Neural cell (in vitro differentiated cells): ENCODE measurements around the gene EPHB3. TPM values are rescaled to one million over a fixed set of nuclear protein-coding genes. Genes with fewer than 3 reads are reported as not detected.

Experiments used
- H2AFZ ChIP-seq: fragments of 200-600, 300-800 bp; sonication (generic), shearing (Covaris generic); 2 replicates; pipeline ENCODE4 v1.6.0; 2014; ENCODE audit warnings: low read depth, mild to moderate bottlenecking, antibody characterized with exemption, low read length, moderate library complexity
- H3F3A ChIP-seq: fragments of 200-600 bp; shearing (Covaris generic); 2 replicates; pipeline ENCODE4 v1.6.1; 2016; ENCODE audit warnings: mild to moderate bottlenecking, moderate library complexity, mixed read lengths, antibody characterized with exemption, low read length; ENCODE audit not compliant: insufficient read depth, poor library complexity, severe bottlenecking
- H3K27ac ChIP-seq: fragments of 200-600, 300-800 bp; sonication (generic), shearing (Covaris generic); 2 replicates; pipeline ENCODE4 v1.5.1; 2014; ENCODE audit warnings: mild to moderate bottlenecking, low read length, moderate library complexity
- H3K27me3 ChIP-seq: fragments of 300-800, 200-600 bp; sonication (generic), shearing (Covaris generic); 2 replicates; pipeline ENCODE4 v1.6.0; 2014; ENCODE audit warnings: mild to moderate bottlenecking, low read depth, low read length, moderate library complexity; ENCODE audit not compliant: insufficient read depth
- H3K36me3 ChIP-seq: fragments of 300-800, 200-600 bp; sonication (generic), shearing (Covaris generic); 2 replicates; pipeline ENCODE4 v1.5.1; 2014; ENCODE audit warnings: mild to moderate bottlenecking, antibody characterized with exemption, low read length, moderate library complexity; ENCODE audit not compliant: insufficient read depth
- H3K4me2 ChIP-seq: fragments of 300-800, 200-600 bp; sonication (generic), shearing (Covaris generic); 2 replicates; pipeline ENCODE4 v1.6.0; 2014; ENCODE audit warnings: mild to moderate bottlenecking, low read length
- H3K4me3 ChIP-seq: fragments of 300-800, 200-600 bp; sonication (generic), shearing (Covaris generic); 2 replicates; pipeline ENCODE4 v1.5.1; 2014; ENCODE audit warnings: mild to moderate bottlenecking, low read length, moderate library complexity
- H3K79me2 ChIP-seq: fragments of 200-600 bp; shearing (Covaris generic); replicated peaks from 2 replicates; pipeline ENCODE4 v1.6.0; 2014; ENCODE audit warnings: mild to moderate bottlenecking, low read length, moderate library complexity; ENCODE audit not compliant: insufficient read depth
- H3K9ac ChIP-seq: fragments of 300-800, 200-600 bp; sonication (generic), shearing (Covaris generic); 2 replicates; pipeline ENCODE4 v1.6.1; 2016; ENCODE audit warnings: mild to moderate bottlenecking, low read length, mixed read lengths
- H3K9me2 ChIP-seq: fragments of 200-600 bp; shearing (Covaris generic); 2 replicates; pipeline ENCODE4 v1.6.1; 2016; ENCODE audit warnings: mild to moderate bottlenecking, low read length, mixed read lengths; ENCODE audit not compliant: insufficient read depth
- H3K9me3 ChIP-seq: fragments of 200-600, 300-800 bp; sonication (generic), shearing (Covaris generic); 2 replicates; pipeline ENCODE4 v1.6.1; 2016; ENCODE audit warnings: mild to moderate bottlenecking, mixed run types, low read length, moderate library complexity, mixed read lengths
- H4K20me1 ChIP-seq: fragments of 200-600 bp; shearing (Covaris generic); 2 replicates; pipeline ENCODE4 v1.6.1; 2016; ENCODE audit warnings: mild to moderate bottlenecking, mixed run types; ENCODE audit not compliant: insufficient read depth
- EP300 ChIP-seq: fragments of 450-650 bp; conservative IDR thresholded peaks from 2 replicates; pipeline ENCODE4 v1.6.1; 2014; ENCODE audit warnings: antibody characterized with exemption, mild to moderate bottlenecking, moderate library complexity; ENCODE audit not compliant: poor library complexity, severe bottlenecking
- EZH2 ChIP-seq: fragments of 200-600, 300-800 bp; shearing (Covaris generic), sonication (generic); IDR thresholded peaks from 2 replicates; pipeline ENCODE4 v1.6.1; 2014; ENCODE audit warnings: antibody characterized with exemption, low read length, borderline replicate concordance, mild to moderate bottlenecking; ENCODE audit not compliant: insufficient read depth, poor library complexity, severe bottlenecking
- MXI1 ChIP-seq: fragments of 450-650 bp; conservative IDR thresholded peaks from 2 replicates; pipeline ENCODE4 v1.6.1; 2014; ENCODE audit warnings: antibody characterized with exemption, mild to moderate bottlenecking; ENCODE audit not compliant: poor library complexity, severe bottlenecking
- POLR2AphosphoS5 ChIP-seq: IDR thresholded peaks from 2 replicates; pipeline ENCODE4 v1.6.1; 2012
- RAD21 ChIP-seq: fragments of 450-650 bp; conservative IDR thresholded peaks from 2 replicates; pipeline ENCODE4 v1.6.1; 2014; ENCODE audit warnings: antibody characterized with exemption, mild to moderate bottlenecking, moderate library complexity
- SMC3 ChIP-seq: fragments of 450-650 bp; conservative IDR thresholded peaks from 2 replicates; pipeline ENCODE4 v1.6.1; 2014; ENCODE audit warnings: antibody characterized with exemption, mild to moderate bottlenecking, moderate library complexity; ENCODE audit not compliant: poor library complexity
- TAF1 ChIP-seq: IDR thresholded peaks from 2 replicates; pipeline ENCODE4 v1.6.1; 2012; ENCODE audit warnings: low read depth
- polyA plus RNA-seq: library from polyadenylated mRNA; depleted of rRNA; stranded (reverse); fragments of >200 nt; gene quantifications from 2 replicates; pipeline ENCODE4 v1.2.3, GENCODE V29; 2014
- TF ChIP-seq, protein P1 (sequence below): IDR thresholded peaks from 2 replicates; pipeline ENCODE4 v1.6.1; 2012; ENCODE audit warnings: borderline replicate concordance
- TF ChIP-seq, protein P2 (sequence below): fragments of 450-650 bp; IDR thresholded peaks from 2 replicates; pipeline ENCODE4 v1.5.1; 2014; ENCODE audit warnings: antibody characterized with exemption, mild to moderate bottlenecking, moderate library complexity; ENCODE audit not compliant: poor library complexity, severe bottlenecking

Gene EPHB3
- polyA plus RNA-seq, 1 donor from 2014 or later: 4.3 TPM

DNA sequence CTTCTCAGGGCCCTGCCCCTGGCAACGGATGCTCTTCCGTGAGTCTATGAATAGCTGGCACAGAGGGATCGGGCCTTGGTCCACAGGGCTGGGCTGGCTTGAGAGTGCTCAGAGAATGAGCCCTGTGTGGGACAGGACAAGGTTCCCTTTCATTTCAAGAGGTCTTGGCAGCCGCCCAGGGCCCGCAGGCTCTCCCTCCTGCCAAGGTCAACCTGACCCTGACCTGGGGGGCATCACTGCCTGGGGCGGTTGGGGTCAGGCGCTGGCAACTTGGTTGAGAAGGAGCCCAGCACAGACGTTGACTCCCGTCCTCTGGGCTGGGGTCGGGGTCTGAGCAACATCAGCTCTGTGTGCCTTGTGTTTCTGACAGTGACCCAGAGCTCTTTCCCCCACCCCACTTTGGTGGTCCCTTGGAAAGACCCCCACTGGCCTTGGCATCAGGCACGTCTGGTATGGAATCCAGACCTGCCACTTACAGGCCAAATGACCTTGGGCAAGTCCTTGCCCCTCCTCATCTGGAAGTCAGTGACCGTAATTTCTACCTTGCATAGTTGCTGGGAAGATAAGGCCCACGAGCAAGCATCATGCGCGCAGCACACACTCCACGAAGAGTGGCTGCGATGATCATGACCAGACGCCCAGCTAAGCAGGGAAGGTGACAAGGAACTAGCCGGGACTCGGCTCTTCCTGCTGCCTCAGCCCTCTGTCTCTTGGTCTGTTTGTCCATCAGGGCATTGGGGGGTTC is 36.4 kb downstream of the EPHB3 start:
- no peaks in the 10 kb centered on the region for H4K20me1 ChIP-seq
- H3K36me3 ChIP-seq: no peaks in the 10 kb centered on the region
- peaks cover 27% of the 10 kb centered on the region for H3K27me3 ChIP-seq
- no peak overlapping the region for H2AFZ ChIP-seq
- H3K9me3 ChIP-seq: no peaks in the 10 kb centered on the region
- H3K9ac ChIP-seq: no peak overlapping the region
- no peaks in the 10 kb centered on the region for H3F3A ChIP-seq
- no peak overlapping the region for H3K4me2 ChIP-seq
- TF ChIP-seq EP300: no peak
- TF ChIP-seq MXI1: no peak
- H3K4me3 ChIP-seq: no peak overlapping the region
- no peak overlapping the region for H3K27ac ChIP-seq
- no peaks in the 10 kb centered on the region for H3K79me2 ChIP-seq
- H3K9me2 ChIP-seq: no peaks in the 10 kb centered on the region

DNA sequence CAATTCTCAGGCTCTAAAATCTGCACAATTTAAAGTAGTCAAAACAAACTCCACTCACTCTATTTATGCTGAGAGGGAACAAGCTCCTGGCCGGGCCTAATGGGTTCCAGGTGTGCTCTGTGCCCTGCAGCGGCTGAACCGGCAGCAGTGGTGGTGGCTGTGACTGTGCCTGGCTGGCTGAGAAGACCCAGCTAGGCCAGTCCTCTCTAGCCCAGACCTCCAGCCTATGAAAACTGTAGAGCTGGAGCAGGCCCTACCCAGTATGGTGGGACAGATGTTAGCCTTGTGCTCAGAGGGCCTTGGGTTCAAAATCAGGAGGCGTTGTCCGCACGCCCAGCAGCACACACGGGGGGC is 37.0 kb downstream of the EPHB3 start:
- H3K79me2 ChIP-seq: no peaks in the 10 kb centered on the region
- H4K20me1 ChIP-seq: no peaks in the 10 kb centered on the region
- TF ChIP-seq SMC3: no peak
- no peak overlapping the region for H3K9ac ChIP-seq
- no peaks in the 10 kb centered on the region for H3K9me2 ChIP-seq
- H3K9me3 ChIP-seq: no peaks in the 10 kb centered on the region
- peaks cover 33% of the 10 kb centered on the region for H3K27me3 ChIP-seq
- no peak overlapping the region for H3K4me2 ChIP-seq
- no peak overlapping the region for H3K27ac ChIP-seq
- no peak overlapping the region for H3K4me3 ChIP-seq
- no peaks in the 10 kb centered on the region for H3F3A ChIP-seq
- no peaks in the 10 kb centered on the region for H3K36me3 ChIP-seq
- H2AFZ ChIP-seq: no peak overlapping the region

DNA sequence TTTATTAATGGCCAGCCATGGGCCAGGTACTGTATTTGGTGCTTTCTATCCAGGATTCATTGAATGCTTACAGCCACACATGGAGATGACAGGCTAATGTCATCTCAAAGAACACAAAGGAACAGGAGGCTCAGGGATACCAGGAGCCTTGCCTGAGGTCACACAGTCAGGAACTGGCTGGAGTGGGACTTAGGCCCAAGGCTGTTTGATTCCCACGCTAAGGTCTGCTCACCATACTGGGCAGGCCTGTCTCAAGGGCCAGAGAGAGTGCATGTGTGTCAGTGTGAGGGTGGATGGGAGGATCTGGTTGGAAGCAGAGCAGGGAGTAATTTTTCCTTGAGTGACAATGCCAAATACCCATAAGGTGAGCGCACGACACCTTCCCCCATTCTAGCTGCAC is 37.6 kb downstream of the EPHB3 start:
- H3K79me2 ChIP-seq: no peaks in the 10 kb centered on the region
- H4K20me1 ChIP-seq: no peaks in the 10 kb centered on the region
- no peak overlapping the region for H3K27ac ChIP-seq
- no peaks in the 10 kb centered on the region for H3F3A ChIP-seq
- no peaks in the 10 kb centered on the region for H3K36me3 ChIP-seq
- no peak overlapping the region for H2AFZ ChIP-seq
- no peaks in the 10 kb centered on the region for H3K9me3 ChIP-seq
- no peak overlapping the region for H3K4me3 ChIP-seq
- TF ChIP-seq, protein P1, sequence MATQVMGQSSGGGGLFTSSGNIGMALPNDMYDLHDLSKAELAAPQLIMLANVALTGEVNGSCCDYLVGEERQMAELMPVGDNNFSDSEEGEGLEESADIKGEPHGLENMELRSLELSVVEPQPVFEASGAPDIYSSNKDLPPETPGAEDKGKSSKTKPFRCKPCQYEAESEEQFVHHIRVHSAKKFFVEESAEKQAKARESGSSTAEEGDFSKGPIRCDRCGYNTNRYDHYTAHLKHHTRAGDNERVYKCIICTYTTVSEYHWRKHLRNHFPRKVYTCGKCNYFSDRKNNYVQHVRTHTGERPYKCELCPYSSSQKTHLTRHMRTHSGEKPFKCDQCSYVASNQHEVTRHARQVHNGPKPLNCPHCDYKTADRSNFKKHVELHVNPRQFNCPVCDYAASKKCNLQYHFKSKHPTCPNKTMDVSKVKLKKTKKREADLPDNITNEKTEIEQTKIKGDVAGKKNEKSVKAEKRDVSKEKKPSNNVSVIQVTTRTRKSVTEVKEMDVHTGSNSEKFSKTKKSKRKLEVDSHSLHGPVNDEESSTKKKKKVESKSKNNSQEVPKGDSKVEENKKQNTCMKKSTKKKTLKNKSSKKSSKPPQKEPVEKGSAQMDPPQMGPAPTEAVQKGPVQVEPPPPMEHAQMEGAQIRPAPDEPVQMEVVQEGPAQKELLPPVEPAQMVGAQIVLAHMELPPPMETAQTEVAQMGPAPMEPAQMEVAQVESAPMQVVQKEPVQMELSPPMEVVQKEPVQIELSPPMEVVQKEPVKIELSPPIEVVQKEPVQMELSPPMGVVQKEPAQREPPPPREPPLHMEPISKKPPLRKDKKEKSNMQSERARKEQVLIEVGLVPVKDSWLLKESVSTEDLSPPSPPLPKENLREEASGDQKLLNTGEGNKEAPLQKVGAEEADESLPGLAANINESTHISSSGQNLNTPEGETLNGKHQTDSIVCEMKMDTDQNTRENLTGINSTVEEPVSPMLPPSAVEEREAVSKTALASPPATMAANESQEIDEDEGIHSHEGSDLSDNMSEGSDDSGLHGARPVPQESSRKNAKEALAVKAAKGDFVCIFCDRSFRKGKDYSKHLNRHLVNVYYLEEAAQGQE: no peak
- TF ChIP-seq EP300 (no peak), MXI1 (no peak), EZH2 (no peak), POLR2AphosphoS5 (no peak), RAD21 (no peak), TAF1 (no peak), SMC3 (no peak)
- TF ChIP-seq, protein P2, sequence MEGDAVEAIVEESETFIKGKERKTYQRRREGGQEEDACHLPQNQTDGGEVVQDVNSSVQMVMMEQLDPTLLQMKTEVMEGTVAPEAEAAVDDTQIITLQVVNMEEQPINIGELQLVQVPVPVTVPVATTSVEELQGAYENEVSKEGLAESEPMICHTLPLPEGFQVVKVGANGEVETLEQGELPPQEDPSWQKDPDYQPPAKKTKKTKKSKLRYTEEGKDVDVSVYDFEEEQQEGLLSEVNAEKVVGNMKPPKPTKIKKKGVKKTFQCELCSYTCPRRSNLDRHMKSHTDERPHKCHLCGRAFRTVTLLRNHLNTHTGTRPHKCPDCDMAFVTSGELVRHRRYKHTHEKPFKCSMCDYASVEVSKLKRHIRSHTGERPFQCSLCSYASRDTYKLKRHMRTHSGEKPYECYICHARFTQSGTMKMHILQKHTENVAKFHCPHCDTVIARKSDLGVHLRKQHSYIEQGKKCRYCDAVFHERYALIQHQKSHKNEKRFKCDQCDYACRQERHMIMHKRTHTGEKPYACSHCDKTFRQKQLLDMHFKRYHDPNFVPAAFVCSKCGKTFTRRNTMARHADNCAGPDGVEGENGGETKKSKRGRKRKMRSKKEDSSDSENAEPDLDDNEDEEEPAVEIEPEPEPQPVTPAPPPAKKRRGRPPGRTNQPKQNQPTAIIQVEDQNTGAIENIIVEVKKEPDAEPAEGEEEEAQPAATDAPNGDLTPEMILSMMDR: no peak
- peaks cover 39% of the 10 kb centered on the region for H3K27me3 ChIP-seq
- H3K9ac ChIP-seq: no peak overlapping the region
- no peak overlapping the region for H3K4me2 ChIP-seq
- H3K9me2 ChIP-seq: no peaks in the 10 kb centered on the region
